PC-3 (cell line): ENCODE results near the gene IL23R. TPM values are rescaled to one million over a fixed set of nuclear protein-coding genes. Genes with fewer than 3 reads are reported as not detected.

Experiments used
- ATAC-seq: fragments of 200-7000 bp; cut with Tn5 transposase; 2 replicates; pipeline ENCODE4 v1.9.1; 2020; ENCODE audit warnings: mild to moderate bottlenecking, moderate library complexity
- BruUV-seq: library from RNA; stranded (reverse); fragments of 400-500 nt; replicated peaks from 2 replicates; lab custom pipeline; 2021; lab: Mats Ljungman, UMichigan
- CTCF ChIA-PET: fragments of 300-600 bp; sonication (Branson Sonifier 250); formaldehyde crosslinking; loops from one replicate; lab custom pipeline; 2022; ENCODE audit warnings: antibody characterized with exemption; lab: Charles Lee
- POLR2A ChIA-PET: fragments of 300-600 bp; sonication (Branson Sonifier 250); formaldehyde crosslinking; loops from one replicate; lab custom pipeline; 2022; ENCODE audit warnings: antibody characterized with exemption; ENCODE audit not compliant: unreplicated experiment; lab: Charles Lee
- DNase-seq: peaks from one replicate; pipeline ENCODE4 v3.0.0-alpha.2; 2015
- H2AFZ ChIP-seq: fragments of 300-600 bp; sonication (generic); 2 replicates; pipeline ENCODE4 v1.6.0; 2016; ENCODE audit warnings: antibody characterized with exemption, low read length
- H3F3A ChIP-seq: fragments of 300-600 bp; sonication (generic); one replicate; pipeline ENCODE4 v1.6.0; 2017; ENCODE audit warnings: antibody characterized with exemption, low read length, control low read depth, mild to moderate bottlenecking; ENCODE audit not compliant: unreplicated experiment
- H3K27ac ChIP-seq: fragments of 300-600 bp; sonication (generic); 2 replicates; pipeline ENCODE4 v1.5.1; 2016; ENCODE audit warnings: mild to moderate bottlenecking, low read length
- H3K27me3 ChIP-seq: fragments of 300-600 bp; sonication (generic); 2 replicates; pipeline ENCODE4 v1.6.1; 2016; ENCODE audit warnings: low read length, mixed read lengths
- H3K36me3 ChIP-seq: fragments of 300-600 bp; sonication (generic); 2 replicates; pipeline ENCODE4 v1.6.1; 2016; ENCODE audit warnings: low read depth, mixed run types, low read length, mixed read lengths
- H3K4me1 ChIP-seq: fragments of 300-600 bp; sonication (generic); 2 replicates; pipeline ENCODE4 v1.5.1; 2016; ENCODE audit warnings: low read length; ENCODE audit not compliant: insufficient read depth
- H3K4me2 ChIP-seq: fragments of 300-600 bp; sonication (generic); 2 replicates; pipeline ENCODE4 v1.6.0; 2016; ENCODE audit warnings: low read length
- H3K4me3 ChIP-seq: fragments of 300-600 bp; sonication (generic); 2 replicates; pipeline ENCODE4 v1.5.1; 2016; ENCODE audit warnings: mild to moderate bottlenecking, low read length, mixed read lengths
- H3K79me2 ChIP-seq: fragments of 300-600 bp; sonication (generic); 2 replicates; pipeline ENCODE4 v1.6.1; 2017; ENCODE audit warnings: low read length, mixed read lengths
- H3K9ac ChIP-seq: fragments of 300-600 bp; sonication (generic); 2 replicates; pipeline ENCODE4 v1.6.0; 2016; ENCODE audit warnings: mild to moderate bottlenecking, low read length
- H3K9me2 ChIP-seq: fragments of 300-600 bp; sonication (generic); replicated peaks from 2 replicates; pipeline ENCODE4 v1.6.1; 2016; ENCODE audit warnings: mixed run types, low read length, mixed read lengths
- H3K9me3 ChIP-seq: fragments of 300-600 bp; sonication (generic); 2 replicates; pipeline ENCODE4 v1.6.1; 2016; ENCODE audit warnings: low read length, mixed read lengths
- H4K20me1 ChIP-seq: fragments of 300-600 bp; sonication (generic); 2 replicates; pipeline ENCODE4 v1.6.1; 2016; ENCODE audit warnings: low read length, mixed read lengths
- CTCF ChIP-seq: fragments of 300-600 bp; sonication (generic); conservative IDR thresholded peaks from 2 replicates; pipeline ENCODE4 v1.5.1; 2017; ENCODE audit warnings: antibody characterized with exemption, low read depth, mild to moderate bottlenecking, low read length
- EZH2 ChIP-seq: fragments of 300-600 bp; sonication (generic); IDR thresholded peaks from one replicate; pipeline ENCODE4 v1.6.1; 2017; ENCODE audit warnings: antibody characterized with exemption, mild to moderate bottlenecking, low read length; ENCODE audit not compliant: unreplicated experiment
- EZH2phosphoT487 ChIP-seq: fragments of 300-600 bp; sonication (generic); IDR thresholded peaks from 2 replicates; pipeline ENCODE4 v1.6.1; 2018; ENCODE audit warnings: mild to moderate bottlenecking, antibody characterized with exemption, low read length, borderline replicate concordance
- intact Hi-C: fragments of 100-400 bp; cut with micrococcal nuclease; formaldehyde crosslinking; loops from 2 replicates; pipeline ENCODE4 v1.9.0; 2023
- total RNA-seq: library from RNA; depleted of rRNA; stranded (reverse); fragments of >200 nt; gene quantifications from 2 replicates; pipeline ENCODE4 v1.2.3, GENCODE V29; 2014

IL23R gene
- total RNA-seq, 1 experiment from 2014 or later, result not detected

DNA sequence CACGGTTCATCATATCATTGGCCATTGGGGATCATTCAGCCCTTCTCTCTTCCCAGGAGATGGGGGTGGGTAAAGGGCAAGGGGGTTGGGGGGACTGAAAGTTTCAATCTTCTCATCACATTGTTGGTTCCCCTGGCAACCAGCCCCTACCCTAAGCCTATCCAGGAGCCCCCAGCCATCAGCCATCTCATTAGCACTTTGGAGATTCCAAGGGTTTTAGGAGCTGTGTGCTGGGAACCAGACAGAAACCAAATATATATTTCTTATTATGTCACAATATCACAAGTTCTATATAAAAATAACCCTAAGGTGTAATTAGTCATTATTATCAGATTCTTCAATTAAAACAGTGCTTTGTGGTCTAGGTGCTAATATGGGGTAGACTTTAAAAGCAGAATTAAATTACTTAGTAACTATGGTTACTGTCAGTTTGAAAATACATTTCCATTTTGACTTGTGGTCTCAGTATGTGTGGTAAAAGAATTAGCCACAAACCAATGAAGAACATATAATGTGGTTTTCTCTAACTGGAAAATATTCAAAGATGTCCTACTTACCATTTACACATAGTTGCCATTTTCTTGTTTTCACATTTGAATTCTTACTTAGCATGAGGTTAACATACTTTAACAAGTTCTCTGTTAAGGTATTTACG lies 28.1 kb downstream of the IL23R start:
- no peak for DNase-seq
- Histone ChIP-seq H3K27me3 (no peaks in the 10 kb centered on the region), H3K9ac (no peak overlapping the region), H3K9me2 (no peaks in the 10 kb centered on the region), H3K27ac (no peak overlapping the region), H3K4me1 (peaks cover 28% of the 10 kb centered on the region), H3F3A (peaks cover 6% of the 10 kb centered on the region), H3K9me3 (no peaks in the 10 kb centered on the region), H4K20me1 (no peaks in the 10 kb centered on the region), H3K4me2 (no peak overlapping the region), H2AFZ (no peak overlapping the region), H3K4me3 (no peak overlapping the region), H3K79me2 (no peaks in the 10 kb centered on the region), H3K36me3 (no peaks in the 10 kb centered on the region)
- ATAC-seq, result no peak
- BruUV-seq, result no TSS peak
- intact Hi-C loops, result no loop called here
- ChIA-PET POLR2A (no interaction called here), CTCF (no interaction called here)
- TF ChIP-seq EZH2phosphoT487, result no peak
- no peak for TF ChIP-seq EZH2
- no peak for TF ChIP-seq CTCF

- H3F3A ChIP-seq, result no peaks in the 10 kb centered on the region
- intact Hi-C loops, result no loop called here
- H3K4me1 ChIP-seq, result no peaks in the 10 kb centered on the region
- BruUV-seq, result no TSS peak
- H3K27ac ChIP-seq, result no peak overlapping the region
- no peaks in the 10 kb centered on the region for H3K36me3 ChIP-seq
- no peak overlapping the region for H3K9ac ChIP-seq
- ChIA-PET CTCF (no interaction called here), POLR2A (no interaction called here)
- H3K4me3 ChIP-seq, result no peak overlapping the region
- H2AFZ ChIP-seq, result no peak overlapping the region
- no peak overlapping the region for H3K4me2 ChIP-seq
- no peaks in the 10 kb centered on the region for H3K79me2 ChIP-seq
- no peak for TF ChIP-seq CTCF
- TF ChIP-seq EZH2, result no peak
- TF ChIP-seq EZH2phosphoT487, result no peak
- H4K20me1 ChIP-seq, result no peaks in the 10 kb centered on the region
- no peaks in the 10 kb centered on the region for H3K9me2 ChIP-seq
- H3K9me3 ChIP-seq, result no peaks in the 10 kb centered on the region
- no peaks in the 10 kb centered on the region for H3K27me3 ChIP-seq
- ATAC-seq, result no peak
- DNase-seq, result no peak
Measured at GRCh38 chr1:67200755-67201154, 34.5 kb downstream of the IL23R start.

DNA sequence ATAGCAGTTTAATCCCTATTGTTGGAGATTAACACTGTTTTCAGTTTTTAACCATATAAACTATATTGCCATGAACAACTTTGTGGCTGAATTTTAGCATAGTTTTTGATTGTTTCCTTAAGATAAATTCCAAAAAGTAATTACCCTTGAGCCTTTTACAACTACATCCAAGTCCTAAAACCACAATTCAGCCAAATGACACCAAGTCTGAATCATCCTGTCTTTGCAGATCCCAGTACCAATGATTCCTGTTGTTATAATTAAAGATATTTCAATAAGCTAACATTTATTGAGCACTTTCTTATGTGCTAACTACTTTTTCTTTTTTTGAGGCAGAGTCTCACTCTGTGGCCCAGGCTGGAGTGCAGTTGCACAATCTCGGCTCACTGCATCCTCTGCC lies 35.6 kb downstream of the IL23R start:
- no peak overlapping the region for H3K4me2 ChIP-seq
- no peaks in the 10 kb centered on the region for H3K9me2 ChIP-seq
- ChIA-PET POLR2A (interaction anchor here (0.6 kb wide), 1 partner anchor 160 kb away, joined by 3 read pairs; no protein-coding TSS in a partner anchor), CTCF (no interaction called here)
- no peaks in the 10 kb centered on the region for H3K79me2 ChIP-seq
- no peaks in the 10 kb centered on the region for H3K9me3 ChIP-seq
- H3K9ac ChIP-seq, result no peak overlapping the region
- no peaks in the 10 kb centered on the region for H3K27me3 ChIP-seq
- ATAC-seq (0 out of 2 replicates have a peak, but pooled peaks have one; percentile 20), DNase-seq (peak; percentile 27)
- no peaks in the 10 kb centered on the region for H3K4me1 ChIP-seq
- H2AFZ ChIP-seq, result no peak overlapping the region
- no peak overlapping the region for H3K4me3 ChIP-seq
- BruUV-seq, result no TSS peak
- H3K36me3 ChIP-seq, result no peaks in the 10 kb centered on the region
- H3F3A ChIP-seq, result no peaks in the 10 kb centered on the region
- H3K27ac ChIP-seq, result no peak overlapping the region
- no peaks in the 10 kb centered on the region for H4K20me1 ChIP-seq
- intact Hi-C loops, result no loop called here
- TF ChIP-seq EZH2 (no peak), EZH2phosphoT487 (no peak)
